ENCODE measurements around the gene ATP2B2.

DNA sequence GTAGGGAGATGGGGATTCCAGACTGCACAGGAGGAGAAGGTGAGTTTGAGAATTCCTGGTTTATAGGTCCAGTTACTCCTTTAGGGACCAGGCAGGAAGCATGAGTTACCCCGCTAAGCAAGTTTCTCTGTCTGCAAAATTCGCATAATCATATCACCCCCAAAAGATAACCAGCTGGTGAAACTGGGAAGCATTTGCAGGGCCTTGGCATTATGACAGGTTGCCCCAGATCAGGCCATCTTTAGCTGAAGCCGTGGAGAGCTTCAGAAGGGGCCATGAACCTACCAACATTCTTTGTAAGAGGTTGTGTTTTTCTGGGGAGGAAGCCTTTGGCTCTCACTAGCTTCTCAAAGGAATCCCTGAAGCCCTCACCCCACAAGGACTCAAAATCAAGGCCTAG lies 29.4 kb downstream of the ATP2B2 start:
- no peak for TF ChIP-seq POLR2A (IDR thresholded peaks at IDR 0.05; ENCODE audit: low read length)
- TF ChIP-seq GATA1 (IDR thresholded peaks at IDR 0.05; ENCODE audit: low read depth, low read length), result no peak

All from erythroblast (primary cell).